Spleen (tissue), 7 donors: Measurements from ENCODE around the gene DGUOK.

Source experiments
- CTCF ChIP-seq, 11 experiments: fragments of 200-600 bp in 7 of 11; fragments of 450-650 bp in 4 of 11; sonication (generic) in 4 of 11; IDR thresholded peaks in 8 of 11; conservative IDR thresholded peaks in 3 of 11; 1 replicate in 7 of 11; 2 replicates in 4 of 11; pipeline versions ENCODE4 v1.4.0 to v1.8.0; 2016 to 2021; ENCODE audit warnings: antibody characterized with exemption in 11 of 11, inconsistent platforms in 4 of 11, mild to moderate bottlenecking in 1 of 11
- POLR2AphosphoS5 ChIP-seq, 3 donors: sonication (generic); formaldehyde crosslinking; IDR thresholded peaks; one replicate each; pipeline ENCODE4 v1.5.1; 2017; ENCODE audit warnings: antibody characterized with exemption in 3 of 3
- donor health status: DM: no; HTN: no; CAD: no; lungs with moderate emphysema.
- donor health status: DM: no; HTN: no; CAD: no.
- donor health status: DM: no; HTN: no; CAD: no.

GRCh38 chr2:73904952-73905351 is 21.7 kb upstream of the DGUOK start:
- TF ChIP-seq POLR2AphosphoS5 (IDR thresholded peaks at IDR 0.05) (no peak), CTCF (IDR thresholded peaks at IDR 0.05 in 8 of 11, conservative IDR thresholded peaks at IDR 0.05 in 3 of 11) (no peak)
